GM12891 (cell line): ENCODE results near the gene AQR.

ENCODE experiments used
- PAX5 ChIP-seq: IDR thresholded peaks from 2 replicates; pipeline ENCODE4 v1.6.1; 2011; ENCODE audit warnings: low read length, moderate library complexity, mild to moderate bottlenecking; ENCODE audit not compliant: insufficient read depth, severe bottlenecking
- POLR2A ChIP-seq: IDR thresholded peaks from 2 replicates; pipeline ENCODE4 v1.6.1; 2011; ENCODE audit warnings: low read depth, low read length, control low read depth
- POLR2AphosphoS5 ChIP-seq: IDR thresholded peaks from 2 replicates; pipeline ENCODE4 v1.6.1; 2011; ENCODE audit warnings: low read depth, low read length, control low read depth
- TAF1 ChIP-seq: IDR thresholded peaks from 2 replicates; pipeline ENCODE4 v1.6.1; 2011; ENCODE audit warnings: low read depth, low read length, control low read depth

DNA sequence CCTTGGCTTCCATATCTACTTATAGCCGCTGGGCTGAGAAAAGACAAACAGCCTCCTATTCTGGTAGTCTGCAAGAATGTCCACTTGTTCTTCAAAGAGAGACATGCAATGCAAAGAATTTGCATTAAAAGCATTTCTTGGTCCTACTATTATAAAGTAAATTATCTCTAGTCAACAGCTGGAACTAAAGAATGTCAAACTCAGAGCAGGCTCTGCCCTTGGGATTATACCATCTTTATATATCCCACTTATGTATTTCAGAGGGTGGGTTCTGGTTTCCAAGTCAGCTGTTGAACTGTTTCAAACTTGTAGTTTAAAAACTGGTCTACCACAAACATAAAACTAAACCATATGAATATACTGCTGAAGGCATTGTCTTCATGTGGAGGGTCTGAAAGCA is 167.2 kb downstream of the AQR start:
- TF ChIP-seq POLR2A (no peak), POLR2AphosphoS5 (no peak), PAX5 (no peak), TAF1 (no peak)
